Measurements from ENCODE around the gene HMCN2. TPM values are rescaled to one million over a fixed set of nuclear protein-coding genes. Genes with fewer than 3 reads are reported as not detected.

Gene HMCN2
- total RNA-seq, 4 donors from 2014 or later = 1.3 to 6.3 (median 3.5) TPM

GRCh38 chr9:130225071-130225470 is 40.5 kb upstream of the HMCN2 start:
- H3K27ac ChIP-seq = no peak overlapping the region
- no peaks in the 10 kb centered on the region for H3K27me3 ChIP-seq
- H3K36me3 ChIP-seq = peaks cover 34% of the 10 kb centered on the region
- no peak for DNase-seq (ENCODE audit: low spot score in 2 of 2)
- H3K9me3 ChIP-seq = no peaks in the 10 kb centered on the region
- no peak overlapping the region for H3K4me3 ChIP-seq
- no peaks in the 10 kb centered on the region for H3K4me1 ChIP-seq
- TF ChIP-seq EP300 (IDR thresholded peaks at IDR 0.05) (no peak), POLR2AphosphoS5 (IDR thresholded peaks at IDR 0.05) (no peak), POLR2A (IDR thresholded peaks at IDR 0.05) (no peak)
- TF ChIP-seq, protein P1, sequence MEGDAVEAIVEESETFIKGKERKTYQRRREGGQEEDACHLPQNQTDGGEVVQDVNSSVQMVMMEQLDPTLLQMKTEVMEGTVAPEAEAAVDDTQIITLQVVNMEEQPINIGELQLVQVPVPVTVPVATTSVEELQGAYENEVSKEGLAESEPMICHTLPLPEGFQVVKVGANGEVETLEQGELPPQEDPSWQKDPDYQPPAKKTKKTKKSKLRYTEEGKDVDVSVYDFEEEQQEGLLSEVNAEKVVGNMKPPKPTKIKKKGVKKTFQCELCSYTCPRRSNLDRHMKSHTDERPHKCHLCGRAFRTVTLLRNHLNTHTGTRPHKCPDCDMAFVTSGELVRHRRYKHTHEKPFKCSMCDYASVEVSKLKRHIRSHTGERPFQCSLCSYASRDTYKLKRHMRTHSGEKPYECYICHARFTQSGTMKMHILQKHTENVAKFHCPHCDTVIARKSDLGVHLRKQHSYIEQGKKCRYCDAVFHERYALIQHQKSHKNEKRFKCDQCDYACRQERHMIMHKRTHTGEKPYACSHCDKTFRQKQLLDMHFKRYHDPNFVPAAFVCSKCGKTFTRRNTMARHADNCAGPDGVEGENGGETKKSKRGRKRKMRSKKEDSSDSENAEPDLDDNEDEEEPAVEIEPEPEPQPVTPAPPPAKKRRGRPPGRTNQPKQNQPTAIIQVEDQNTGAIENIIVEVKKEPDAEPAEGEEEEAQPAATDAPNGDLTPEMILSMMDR (IDR thresholded peaks at IDR 0.05) = no peak
- 93% methylated on average over 11 of the region's 11 CpGs for WGBS

DNA sequence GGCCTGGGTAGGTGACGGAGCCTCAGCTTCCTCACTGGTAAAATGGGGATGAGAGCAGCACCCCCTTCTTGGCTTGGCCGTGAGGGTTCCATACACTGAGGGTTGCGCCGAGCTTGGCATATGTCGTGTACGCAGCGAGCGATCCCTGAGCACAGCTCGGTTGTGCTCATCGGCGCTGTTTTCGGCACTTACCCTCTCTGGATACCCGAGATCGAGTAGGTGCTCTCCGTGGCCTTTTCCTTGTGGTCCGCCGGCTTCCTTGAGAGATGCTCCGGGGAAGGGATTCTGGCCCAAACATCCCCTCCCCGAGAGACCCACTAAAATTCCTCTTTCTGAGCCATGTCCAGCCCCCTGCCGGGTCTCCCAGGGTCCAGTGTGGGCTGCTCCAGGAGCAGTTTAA is 40.0 kb upstream of the HMCN2 start:
- H3K4me3 ChIP-seq = no peak overlapping the region
- peaks cover 34% of the 10 kb centered on the region for H3K36me3 ChIP-seq
- no peaks in the 10 kb centered on the region for H3K9me3 ChIP-seq
- no peak for DNase-seq (ENCODE audit: low spot score in 2 of 2)
- no peaks in the 10 kb centered on the region for H3K27me3 ChIP-seq
- TF ChIP-seq, protein P1 (IDR thresholded peaks at IDR 0.05) = no peak
- no peak for TF ChIP-seq EP300 (IDR thresholded peaks at IDR 0.05)
- no peak for TF ChIP-seq POLR2AphosphoS5 (IDR thresholded peaks at IDR 0.05)
- TF ChIP-seq POLR2A (IDR thresholded peaks at IDR 0.05) = no peak
- H3K4me1 ChIP-seq = no peaks in the 10 kb centered on the region
- 97% methylated on average over 20 of the region's 20 CpGs for WGBS
- no peak overlapping the region for H3K27ac ChIP-seq

DNA sequence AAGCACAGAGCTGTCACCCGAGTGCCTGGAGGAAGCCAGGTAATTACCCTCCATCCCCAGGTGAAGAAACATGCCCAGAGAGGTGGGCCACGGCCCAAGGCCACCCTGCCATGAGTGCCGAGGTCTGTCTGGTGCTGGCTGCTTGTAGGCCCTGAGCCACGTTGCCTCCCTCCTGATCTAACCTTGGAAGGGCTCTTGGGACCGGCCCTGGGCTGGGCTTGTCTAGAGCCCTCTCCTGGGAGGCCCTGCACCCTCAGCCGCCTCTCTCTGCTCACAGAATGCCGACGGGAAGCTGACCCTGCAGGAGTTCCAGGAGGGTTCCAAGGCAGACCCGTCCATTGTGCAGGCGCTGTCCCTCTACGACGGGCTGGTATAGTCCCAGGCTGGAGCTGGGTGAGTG is 39.4 kb upstream of the HMCN2 start:
- Histone ChIP-seq H3K4me3 (no peak overlapping the region), H3K27me3 (no peaks in the 10 kb centered on the region), H3K4me1 (no peaks in the 10 kb centered on the region), H3K27ac (no peak overlapping the region), H3K9me3 (no peaks in the 10 kb centered on the region), H3K36me3 (peaks cover 34% of the 10 kb centered on the region)
- no peak for DNase-seq (ENCODE audit: low spot score in 2 of 2)
- TF ChIP-seq, protein P1 (IDR thresholded peaks at IDR 0.05) = no peak
- 90% methylated on average over 2 of the region's 12 CpGs for WGBS

DNA sequence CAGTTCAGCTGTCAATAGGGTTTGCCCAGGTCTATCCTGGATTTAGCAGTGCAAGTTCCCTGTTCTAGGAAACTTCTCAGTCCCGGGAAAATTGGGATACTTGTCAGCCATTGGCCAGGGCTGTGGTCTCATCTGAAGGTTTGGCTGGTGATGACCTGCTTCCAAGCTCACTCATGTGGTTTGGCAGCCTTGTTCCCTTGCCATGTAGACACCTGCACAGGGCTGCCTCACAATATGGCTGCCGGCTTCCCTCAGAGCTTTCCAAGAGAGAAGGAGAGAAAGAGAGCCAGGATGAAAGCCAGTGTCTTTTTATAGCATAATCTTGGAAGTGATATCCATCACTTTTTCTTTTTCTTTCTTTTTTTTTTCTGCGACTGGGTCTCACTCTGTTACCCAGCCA is 37.7 kb upstream of the HMCN2 start:
- Histone ChIP-seq H3K4me3 (no peak overlapping the region), H3K9me3 (no peaks in the 10 kb centered on the region), H3K4me1 (no peaks in the 10 kb centered on the region), H3K36me3 (peaks cover 37% of the 10 kb centered on the region), H3K27ac (no peak overlapping the region), H3K27me3 (no peaks in the 10 kb centered on the region)
- 98% methylated on average over 3 of the region's 3 CpGs for WGBS
- TF ChIP-seq, protein P1 (IDR thresholded peaks at IDR 0.05) = no peak
- no peak for TF ChIP-seq EP300 (IDR thresholded peaks at IDR 0.05)
- no peak for TF ChIP-seq POLR2A (IDR thresholded peaks at IDR 0.05)
- no peak for TF ChIP-seq POLR2AphosphoS5 (IDR thresholded peaks at IDR 0.05)
- no peak for DNase-seq (ENCODE audit: low spot score in 2 of 2)

DNA sequence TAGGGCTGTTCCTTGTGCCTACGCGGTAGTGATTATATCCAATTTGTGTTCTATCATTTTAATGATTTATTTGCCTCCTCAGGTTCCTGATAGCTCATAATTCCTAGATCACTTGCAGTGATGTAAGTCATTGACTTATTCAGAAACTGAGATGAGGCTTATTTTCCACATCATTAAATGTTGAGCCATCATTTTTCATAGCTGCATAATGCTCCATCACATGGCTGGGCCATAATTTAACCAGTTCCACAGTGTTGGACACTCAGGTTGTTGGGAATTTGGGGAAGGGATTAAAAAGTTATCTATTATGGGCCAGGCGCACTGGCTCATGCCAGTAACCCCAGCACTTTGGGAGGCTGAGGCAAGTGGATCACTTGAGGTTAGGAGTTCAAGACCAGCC is 35.8 kb upstream of the HMCN2 start:
- TF ChIP-seq POLR2A (IDR thresholded peaks at IDR 0.05) (no peak), POLR2AphosphoS5 (IDR thresholded peaks at IDR 0.05) (no peak), EP300 (IDR thresholded peaks at IDR 0.05) (no peak)
- H3K4me1 ChIP-seq = no peaks in the 10 kb centered on the region
- no peaks in the 10 kb centered on the region for H3K27me3 ChIP-seq
- no peak for DNase-seq (ENCODE audit: low spot score in 2 of 2)
- peaks cover 46% of the 10 kb centered on the region for H3K36me3 ChIP-seq
- no peak overlapping the region for H3K27ac ChIP-seq
- H3K9me3 ChIP-seq = no peaks in the 10 kb centered on the region
- 78% methylated on average over 3 of the region's 3 CpGs for WGBS
- H3K4me3 ChIP-seq = no peak overlapping the region

GRCh38 chr9:130230631-130231030 is 34.9 kb upstream of the HMCN2 start:
- 31% methylated on average over 1 of the region's 1 CpG for WGBS
- H3K36me3 ChIP-seq = peaks cover 42% of the 10 kb centered on the region
- no peak overlapping the region for H3K27ac ChIP-seq
- H3K27me3 ChIP-seq = no peaks in the 10 kb centered on the region
- TF ChIP-seq POLR2AphosphoS5 (IDR thresholded peaks at IDR 0.05) (no peak), POLR2A (IDR thresholded peaks at IDR 0.05) (no peak), EP300 (IDR thresholded peaks at IDR 0.05) (no peak)
- TF ChIP-seq, protein P1 (IDR thresholded peaks at IDR 0.05) = no peak
- DNase-seq (ENCODE audit: low spot score in 2 of 2) = no peak
- no peak overlapping the region for H3K4me3 ChIP-seq
- H3K4me1 ChIP-seq = peaks cover 2% of the 10 kb centered on the region
- H3K9me3 ChIP-seq = no peaks in the 10 kb centered on the region

Data from suprapubic skin (tissue), 4 donors.